ENCODE data around the gene GFOD2.
A peak's percentile ranks its signal among the peaks of the same experiment; 100 is the strongest.

Gene GFOD2

DNA sequence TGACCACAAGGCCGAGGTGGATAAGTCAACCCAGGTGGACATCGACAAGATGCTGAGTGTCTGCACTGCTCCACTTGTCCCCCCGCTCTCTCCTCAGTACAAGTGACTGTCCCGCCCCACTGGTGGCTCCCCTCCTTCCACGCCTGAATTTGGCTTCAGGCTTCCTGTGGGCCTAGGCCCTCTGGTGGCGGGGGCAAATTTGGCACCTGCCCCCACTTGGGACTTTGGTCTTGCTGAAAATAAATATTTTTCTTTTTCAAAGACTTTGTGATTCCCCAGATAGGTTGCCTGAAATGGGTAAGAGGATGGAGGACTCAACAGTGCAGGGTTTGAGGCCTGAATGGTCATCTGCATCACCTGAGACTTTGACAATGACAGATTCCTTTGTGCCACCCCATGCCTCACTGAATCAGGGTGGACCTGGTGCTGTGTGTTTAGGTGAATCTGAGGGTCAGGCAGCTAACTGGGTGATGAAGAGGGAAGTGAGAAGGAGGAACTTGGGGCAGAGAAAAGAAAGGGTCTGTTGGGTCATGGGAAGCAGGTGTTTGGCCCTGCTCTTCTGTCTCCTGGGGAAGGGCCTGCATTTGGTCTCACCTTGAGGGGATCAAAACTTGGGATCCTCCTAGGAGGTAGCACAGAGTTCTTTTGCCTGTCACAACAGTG is 50.5 kb downstream of the GFOD2 start:
- no peak for DNase-seq

DNA sequence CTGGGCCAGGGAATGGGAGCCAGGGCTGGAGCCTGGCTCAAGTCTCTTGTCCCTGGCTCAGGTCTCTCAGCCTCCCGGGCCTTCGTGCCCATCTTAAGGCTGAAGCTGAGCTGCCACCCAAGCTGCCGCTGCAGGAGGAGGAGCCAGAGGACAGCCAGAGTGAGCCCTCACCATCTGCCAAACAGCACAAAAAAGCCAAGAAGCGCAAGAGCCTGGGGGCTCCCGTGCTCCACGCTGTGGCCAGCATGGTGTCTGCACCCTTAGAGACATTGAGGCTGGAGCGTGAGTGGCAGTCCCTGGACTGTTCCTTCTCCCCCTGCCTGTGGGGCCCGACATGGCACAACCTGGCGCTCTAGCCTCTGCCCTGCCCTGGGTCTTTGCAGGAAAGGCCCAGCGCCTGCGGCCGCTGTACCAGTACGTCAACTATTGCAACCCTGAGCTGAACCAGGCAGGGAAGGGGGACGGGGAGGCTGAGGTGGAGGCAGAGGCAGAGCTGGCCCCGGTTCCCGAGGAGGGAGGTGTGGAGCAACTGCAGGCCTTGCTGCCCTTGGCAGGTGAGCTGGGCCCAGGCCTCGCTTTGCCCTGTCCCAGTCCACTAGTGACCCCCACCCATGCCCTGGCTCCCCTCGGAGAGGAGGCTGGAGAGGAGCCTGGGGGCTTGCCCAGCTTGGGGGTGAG is 51.2 kb downstream of the GFOD2 start:
- DNase-seq, result no peak

DNA sequence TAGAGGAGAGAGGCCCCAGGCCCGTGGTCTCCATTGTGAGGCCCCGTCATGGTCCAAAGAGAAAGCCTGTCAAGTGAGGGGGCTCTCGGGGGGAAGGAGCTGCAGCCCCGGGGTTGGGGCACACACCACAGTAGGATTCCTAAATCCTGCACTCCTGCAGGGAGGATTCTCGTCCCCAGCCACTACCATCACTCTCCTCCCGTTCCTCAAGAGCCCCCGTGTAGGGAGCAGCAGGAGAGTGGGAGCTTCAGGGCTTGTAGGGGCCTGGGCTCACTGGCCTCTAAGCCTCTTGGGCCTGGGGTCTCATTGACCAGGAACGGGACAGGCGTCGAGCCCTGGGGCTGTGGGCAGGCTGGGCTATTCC is 51.7 kb downstream of the GFOD2 start:
- DNase-seq, result no peak

DNA sequence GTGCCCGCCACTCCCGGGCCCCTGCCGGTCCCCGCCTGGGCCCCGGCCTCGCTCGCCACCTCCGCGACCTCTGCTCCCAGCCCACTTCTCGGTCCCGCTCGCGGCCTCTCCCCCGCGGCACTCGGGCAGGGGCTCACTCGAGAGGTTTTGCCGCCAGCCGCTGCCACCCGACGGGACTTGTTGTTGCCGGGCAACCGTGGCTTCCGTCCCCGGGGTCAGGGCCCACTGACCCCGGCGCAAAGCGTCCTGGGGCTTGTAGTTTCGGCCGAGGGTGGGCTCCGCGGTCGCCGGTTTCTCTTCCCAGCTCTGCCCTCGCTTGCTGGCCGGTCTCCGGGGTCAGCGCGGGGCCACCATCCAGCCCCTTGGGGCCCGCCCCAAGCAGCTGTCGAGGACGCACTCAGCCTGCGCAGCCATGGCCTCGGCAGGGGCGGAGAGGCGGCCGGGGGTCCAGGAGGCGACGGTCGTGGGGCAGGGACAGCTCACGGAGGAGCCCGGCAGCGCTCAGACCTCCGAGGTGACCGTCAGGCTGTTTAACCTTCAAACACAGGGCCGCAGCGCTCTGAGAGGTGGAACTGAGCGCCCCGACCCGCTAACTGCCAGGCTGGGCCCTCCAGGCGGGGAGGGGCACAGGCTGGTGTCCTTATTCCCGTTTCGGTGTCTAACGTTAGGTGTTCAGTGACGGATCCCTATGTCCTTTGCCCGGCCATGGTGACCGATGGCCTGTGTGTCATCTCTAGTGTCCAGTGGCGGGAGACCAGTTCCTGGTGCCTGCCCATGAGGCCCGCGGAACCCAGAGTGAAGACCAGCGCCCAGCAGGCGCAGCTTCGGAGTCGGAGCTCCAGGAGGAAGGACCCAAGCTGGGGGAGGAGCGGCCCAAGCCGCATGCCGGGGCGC is 52.3 kb downstream of the GFOD2 start, which contains the start of the genes C16orf86 and ENKD1:
Gene C16orf86 (plus strand): TSS at position 256 of the 894 bp plus-strand sequence. CDS start 157 bp downstream, at position 413.
Gene ENKD1 (minus strand): TSS at position 192 of the 894 bp plus-strand sequence. CDS start 308 bp downstream, outside the sequence.
- DNase-seq, result no peak

DNA sequence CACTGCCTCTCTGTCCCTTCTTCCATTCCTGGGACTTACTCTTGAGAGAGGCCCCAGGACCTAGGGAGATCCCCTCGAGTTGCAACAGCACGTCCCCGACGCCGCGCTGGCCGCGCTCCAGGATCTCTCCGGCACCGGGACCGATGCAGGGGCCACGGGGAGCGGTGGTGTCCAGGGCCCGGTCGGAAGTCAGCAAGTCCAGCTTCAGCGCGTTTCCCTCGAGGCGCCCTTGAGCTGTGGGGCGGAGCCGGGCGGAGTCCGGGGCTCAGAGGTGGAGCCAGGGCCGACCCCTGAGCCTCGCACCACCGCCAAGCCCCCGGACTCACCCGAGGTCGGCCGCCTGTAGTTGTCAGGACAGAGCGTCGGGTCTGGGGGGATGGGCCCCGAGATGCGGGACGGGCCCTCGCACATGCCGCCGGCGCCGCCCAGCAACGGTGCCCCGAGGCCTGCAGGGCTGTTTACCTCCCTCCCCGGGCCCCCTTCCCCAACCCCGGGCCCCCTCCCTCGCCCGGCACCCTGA is 53.0 kb downstream of the GFOD2 start:
- no peak for DNase-seq

DNA sequence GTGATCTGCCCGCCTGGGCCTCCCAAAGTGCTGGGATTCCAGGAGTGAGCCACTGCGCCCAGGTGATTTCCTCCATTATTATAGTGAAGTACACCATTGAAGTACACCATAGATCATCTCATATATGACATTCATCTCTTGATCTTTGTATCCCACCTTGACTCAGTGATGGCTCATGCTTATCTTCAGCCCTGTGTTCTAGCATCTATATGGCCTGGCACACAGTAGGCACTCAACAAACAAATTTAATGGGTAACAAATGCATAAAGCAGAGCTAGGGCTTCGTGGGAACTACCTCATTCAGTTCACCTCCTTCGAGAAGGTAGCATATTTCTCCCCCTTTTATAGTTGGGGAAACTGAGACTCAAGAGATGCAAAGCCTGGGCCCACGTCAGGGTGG is 53.5 kb downstream of the GFOD2 start:
- DNase-seq, result no peak

DNA sequence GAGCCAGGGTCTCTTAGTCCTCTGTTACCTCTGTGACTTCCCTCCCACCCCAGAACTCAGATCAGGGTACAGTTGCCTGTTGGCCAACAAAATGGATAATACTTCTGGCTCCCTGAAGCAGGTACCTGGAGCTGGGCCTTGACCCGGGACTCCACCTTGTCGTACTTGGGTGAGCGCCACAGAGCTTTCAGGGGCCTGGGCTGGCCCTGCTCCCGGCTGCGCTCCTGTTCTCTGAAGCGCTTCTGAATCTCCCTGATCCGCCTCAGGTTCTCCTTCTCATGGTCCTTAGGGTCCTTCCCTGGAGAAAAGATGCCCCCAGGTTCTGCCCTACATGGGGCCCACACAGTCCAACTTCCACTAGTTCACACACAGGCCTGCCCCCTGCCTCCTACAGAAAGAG is 54.2 kb downstream of the GFOD2 start:
- no peak for DNase-seq

DNA sequence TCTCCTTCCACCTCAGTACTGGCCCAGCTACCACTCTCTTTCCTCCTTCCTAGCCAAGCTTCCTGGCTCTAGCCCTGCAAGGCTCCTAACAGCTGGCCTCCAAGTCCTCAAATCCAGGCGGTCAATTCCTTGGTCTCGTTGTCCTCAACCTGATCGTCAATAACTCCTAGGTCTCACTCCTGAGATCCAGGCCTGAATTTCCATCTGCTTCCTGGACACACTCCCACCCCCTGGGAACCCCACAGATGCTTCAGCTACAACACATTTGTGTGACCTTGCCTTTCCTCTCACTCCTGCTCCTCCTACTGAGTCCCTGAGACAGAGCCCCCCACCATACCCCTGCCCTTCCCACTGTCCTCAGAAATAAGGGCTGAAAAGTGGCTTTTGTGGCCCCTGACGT is 54.9 kb downstream of the GFOD2 start:
- DNase-seq, result no peak

DNA sequence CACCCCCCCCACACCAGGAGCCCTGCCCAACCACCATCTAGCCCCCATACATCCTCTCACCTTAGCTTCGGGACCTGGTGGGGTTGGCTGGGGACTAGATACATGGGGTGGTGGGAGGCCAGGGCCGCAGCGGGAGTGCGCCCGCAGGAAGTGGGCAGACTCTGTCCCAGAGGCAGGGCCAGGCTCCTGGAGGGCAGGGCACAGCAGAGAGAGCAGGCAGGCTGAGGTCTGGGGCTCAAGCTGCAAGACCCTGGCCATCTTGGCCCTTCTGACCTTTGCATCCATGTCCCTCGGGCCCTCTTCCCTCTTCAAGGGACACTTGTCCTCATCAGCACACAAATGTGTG is 55.3 kb downstream of the GFOD2 start:
- no peak for DNase-seq

DNA sequence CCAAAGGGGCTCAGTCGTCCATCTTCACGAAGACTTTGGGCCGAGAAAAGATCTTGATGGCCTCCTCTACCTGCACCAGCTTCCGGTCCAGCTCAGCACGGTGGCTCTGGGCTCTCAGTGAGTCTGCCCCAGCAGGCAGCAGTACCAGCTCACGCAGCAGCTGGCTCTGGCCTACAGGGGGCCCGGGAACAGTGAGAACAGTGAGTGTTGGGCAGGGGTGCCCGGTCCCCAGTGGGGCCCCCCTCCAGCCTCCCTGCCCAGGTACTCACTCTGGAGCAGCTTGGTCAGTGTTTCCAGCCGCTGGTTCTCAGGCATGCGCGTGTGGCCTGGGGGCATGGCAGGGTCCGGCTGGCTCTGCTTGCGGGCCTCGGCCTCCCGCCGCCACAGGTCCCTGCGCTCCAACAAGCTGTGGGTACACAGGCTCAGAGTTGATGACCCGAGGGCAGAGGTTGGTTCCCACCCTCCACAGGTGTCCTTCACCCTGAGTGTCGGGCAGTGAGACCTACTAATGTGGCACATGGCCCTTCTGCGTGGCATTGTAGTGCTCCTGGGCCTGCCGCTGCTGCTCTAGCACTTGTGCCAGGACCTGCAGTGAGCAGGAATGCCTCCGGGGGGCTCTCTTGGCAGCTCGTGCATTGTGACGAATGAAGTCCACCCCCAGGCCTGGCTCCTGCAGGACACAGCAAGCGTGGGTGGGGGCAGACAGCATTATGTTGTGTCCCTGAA is 55.8 kb downstream of the GFOD2 start:
- no peak for DNase-seq

DNA sequence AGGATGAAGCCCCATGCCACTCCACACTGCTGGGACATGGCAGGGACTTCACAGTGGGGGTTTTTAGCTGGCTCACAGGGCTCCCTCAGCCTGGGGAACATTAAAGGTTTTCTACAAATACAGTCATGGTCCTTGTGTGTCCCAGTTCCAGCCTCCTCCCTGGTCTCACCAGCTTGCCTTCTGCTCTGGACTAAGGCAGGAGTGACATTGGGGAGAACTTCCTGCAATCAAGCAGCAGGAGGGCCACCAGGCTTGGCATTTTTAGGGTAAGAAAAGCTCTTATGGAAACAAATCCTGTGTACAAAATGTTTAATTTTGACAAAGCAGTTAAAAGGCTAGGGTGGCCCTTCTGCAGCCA is 56.5 kb downstream of the GFOD2 start:
- DNase-seq, result no peak

DNA sequence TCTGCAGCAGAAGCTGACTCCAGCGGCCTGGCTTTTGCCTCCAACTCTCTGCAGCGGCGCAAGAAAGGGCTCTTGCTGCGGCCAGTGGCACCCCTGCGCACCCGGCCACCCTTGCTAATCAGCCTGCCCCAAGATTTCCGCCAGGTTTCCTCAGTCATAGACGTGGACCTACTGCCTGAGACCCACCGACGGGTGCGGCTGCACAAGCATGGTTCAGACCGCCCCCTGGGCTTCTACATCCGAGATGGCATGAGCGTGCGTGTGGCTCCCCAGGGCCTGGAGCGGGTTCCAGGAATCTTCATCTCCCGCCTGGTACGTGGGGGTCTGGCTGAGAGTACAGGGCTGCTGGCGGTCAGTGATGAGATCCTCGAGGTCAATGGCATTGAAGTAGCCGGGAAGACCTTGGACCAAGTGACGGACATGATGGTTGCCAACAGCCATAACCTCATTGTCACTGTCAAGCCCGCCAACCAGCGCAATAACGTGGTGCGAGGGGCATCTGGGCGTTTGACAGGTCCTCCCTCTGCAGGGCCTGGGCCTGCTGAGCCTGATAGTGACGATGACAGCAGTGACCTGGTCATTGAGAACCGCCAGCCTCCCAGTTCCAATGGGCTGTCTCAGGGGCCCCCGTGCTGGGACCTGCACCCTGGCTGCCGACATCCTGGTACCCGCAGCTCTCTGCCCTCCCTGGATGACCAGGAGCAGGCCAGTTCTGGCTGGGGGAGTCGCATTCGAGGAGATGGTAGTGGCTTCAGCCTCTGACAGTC is 57.0 kb downstream of the GFOD2 start:
- DNase-seq, result no peak

DNA sequence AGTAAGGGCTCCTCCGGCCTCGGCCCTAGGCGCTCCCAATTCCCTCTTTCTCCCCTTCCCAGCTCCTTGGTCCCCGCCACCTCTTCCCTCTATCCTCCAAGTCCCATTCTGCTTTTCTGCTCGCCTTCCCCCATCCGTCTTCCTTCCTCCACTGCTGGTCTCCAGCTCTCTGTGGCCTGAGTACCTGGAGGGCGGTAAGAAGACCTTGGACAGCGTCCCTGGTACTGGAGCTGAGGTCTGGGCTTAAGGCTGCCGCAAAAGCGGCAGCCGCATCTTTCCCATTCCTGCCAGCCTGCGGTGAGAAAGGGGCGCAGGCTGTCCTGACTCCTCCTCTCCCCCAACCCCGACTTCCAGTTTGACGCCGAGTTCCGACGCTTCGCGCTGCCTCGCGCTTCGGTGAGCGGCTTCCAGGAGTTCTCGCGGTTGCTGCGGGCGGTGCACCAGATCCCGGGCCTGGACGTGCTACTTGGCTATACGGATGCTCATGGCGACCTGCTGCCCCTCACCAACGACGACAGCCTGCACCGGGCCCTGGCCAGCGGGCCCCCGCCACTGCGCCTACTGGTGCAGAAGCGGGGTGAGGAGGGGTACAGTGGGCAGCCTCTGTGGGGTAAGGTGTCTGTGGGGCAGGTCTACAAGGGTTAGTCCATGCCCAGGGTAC is 57.9 kb downstream of the GFOD2 start:
- no peak for DNase-seq

DNA sequence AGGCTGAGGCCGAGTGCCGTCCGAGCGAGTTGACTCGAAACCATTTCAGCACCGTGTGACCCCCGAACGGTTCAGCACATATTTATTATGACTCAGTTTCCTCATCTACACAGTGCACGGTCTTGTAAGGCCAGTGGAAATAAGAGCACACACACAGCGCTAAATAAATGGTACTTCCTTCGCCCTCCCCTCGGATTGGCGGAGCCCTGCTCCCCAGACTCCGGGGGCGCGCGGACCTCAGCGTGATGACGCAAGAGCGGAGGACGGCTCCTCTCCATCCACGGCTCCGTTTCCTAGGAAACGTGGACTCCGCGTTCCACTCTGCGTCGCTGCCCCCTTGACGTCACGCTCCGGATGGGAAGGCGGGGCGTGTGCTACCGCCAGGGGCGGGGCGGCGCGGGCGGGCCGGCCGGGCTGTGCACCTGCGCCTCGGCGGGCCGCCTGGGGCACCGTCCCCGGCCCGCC is 58.5 kb downstream of the GFOD2 start, which contains the start of gene PARD6A:
Gene PARD6A (plus strand): TSS at position 397 of the 465 bp plus-strand sequence. CDS start 79 bp downstream, outside the sequence.
- DNase-seq, result peak; percentile 74

DNA sequence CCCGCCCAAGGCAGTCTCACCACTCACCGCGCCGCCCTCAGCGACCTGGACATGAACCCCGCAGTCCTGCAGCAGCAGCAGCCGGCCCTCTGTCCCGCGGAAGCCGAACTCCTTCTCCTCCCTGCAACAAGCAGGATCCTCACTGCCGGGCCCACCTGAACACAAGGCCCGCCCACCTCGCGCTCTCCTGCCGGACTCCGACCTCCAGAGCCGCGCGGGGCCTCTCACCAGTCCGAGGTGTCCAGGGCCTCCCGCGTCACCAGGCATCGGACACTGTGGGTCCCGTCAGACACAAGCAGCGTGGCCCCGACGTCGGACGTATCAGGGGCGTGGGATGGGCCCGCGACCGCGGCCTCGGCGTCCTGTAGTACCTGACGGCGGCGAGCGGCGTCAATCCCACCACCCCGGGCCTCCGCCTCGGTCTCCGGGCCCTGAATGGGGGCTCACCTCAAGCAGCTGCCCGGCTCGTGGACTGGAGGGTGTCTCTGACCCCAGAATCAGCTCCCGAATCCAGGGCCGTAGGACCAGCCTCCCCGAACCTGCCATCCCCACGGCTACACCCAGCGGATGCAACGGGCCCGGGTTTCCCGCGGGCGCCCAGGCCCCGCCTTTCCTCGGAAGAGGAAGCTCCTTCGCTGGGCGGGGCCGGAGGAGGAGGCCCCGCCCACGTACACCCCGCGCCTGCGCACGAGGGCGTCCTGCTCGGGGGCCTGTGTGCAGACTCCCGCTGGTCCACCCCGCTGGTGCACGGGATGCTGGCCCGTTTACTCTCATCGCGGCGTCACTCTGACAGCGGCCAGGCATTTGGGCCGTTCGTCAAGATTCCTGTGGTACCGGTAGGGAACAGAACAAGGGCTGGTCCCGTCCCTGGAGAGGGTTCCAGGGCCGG is 59.2 kb downstream of the GFOD2 start, which contains the start of gene ACD:
Gene ACD (minus strand): TSS at position 586 of the 889 bp plus-strand sequence. CDS start 40 bp downstream, at position 546.
- no peak for DNase-seq

DNA sequence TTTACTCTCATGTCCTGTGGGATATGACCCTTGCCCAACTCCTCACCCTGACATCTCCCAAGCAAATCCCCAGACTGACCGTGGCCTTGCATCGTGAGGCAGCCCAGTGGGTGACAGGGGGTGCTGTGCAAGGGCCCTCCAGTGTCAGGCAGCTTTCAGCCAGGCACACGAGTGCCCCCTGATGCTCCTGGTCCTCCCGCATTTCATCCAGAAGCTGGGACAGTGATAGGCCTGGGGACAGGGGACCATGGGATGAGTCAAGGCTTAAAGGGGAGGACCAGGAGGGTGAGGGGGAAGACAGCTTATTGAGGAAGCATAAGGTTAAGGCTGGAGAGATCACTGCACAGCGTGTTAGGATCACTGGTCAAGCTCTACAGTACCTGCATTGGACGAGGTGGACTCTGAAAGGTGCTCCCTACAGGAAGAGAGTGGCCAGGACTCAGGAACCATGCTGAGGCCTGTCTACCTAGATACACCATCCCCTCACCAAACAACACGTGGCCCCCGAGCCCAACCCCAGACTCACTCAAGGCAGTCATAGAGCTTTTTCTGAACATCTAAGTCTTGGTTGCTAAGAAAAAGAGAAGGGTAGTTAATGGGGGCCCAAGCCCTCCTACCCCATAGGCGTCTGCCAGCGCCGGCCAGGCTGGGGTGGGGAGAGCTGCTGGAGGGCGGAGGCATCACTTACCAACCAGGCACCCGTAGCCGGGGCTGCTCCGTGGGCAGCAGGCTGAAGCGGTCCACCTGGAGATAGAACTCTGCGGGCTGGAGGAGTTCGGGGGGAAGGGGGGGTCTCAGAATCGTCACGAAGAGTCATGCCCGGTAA is 60.1 kb downstream of the GFOD2 start:
- DNase-seq, result no peak

DNA sequence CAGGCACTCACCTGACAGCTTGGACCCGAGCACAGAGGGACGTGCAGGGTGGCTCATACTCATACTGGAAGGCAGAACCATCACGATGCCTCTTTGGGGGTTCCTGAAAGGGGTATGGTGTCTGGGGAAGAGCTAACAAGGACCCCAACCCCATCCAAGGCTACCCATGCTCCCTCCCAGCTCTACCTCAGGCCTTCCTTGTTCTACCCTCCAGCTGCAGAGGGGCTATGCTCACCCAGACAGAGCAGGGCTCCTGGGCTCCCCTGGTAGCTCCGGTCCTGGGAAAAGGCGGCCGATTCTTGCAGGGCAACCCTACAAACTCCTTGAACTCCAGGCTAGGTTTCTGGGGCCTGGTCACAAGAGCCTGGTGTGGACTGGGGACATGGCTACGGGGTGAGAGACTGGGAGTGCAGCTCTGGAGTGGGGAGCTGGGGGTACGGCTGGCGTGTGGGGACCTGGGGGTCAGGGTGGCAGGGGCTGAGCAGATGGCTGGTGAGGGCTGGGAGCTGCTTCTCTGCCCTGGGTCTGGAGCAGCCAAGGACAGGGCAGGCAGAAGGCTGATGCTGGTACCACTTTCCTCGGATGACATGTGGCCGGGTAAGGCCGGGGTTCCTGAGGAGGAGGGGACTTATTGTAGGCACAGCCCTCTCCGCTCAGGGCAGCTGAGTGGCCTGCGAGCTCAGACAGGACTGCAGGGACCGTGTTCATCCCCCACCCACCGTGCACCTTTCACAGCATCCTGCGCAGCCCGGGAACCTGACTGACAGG is 61.2 kb downstream of the GFOD2 start:
- DNase-seq, result no peak

DNA sequence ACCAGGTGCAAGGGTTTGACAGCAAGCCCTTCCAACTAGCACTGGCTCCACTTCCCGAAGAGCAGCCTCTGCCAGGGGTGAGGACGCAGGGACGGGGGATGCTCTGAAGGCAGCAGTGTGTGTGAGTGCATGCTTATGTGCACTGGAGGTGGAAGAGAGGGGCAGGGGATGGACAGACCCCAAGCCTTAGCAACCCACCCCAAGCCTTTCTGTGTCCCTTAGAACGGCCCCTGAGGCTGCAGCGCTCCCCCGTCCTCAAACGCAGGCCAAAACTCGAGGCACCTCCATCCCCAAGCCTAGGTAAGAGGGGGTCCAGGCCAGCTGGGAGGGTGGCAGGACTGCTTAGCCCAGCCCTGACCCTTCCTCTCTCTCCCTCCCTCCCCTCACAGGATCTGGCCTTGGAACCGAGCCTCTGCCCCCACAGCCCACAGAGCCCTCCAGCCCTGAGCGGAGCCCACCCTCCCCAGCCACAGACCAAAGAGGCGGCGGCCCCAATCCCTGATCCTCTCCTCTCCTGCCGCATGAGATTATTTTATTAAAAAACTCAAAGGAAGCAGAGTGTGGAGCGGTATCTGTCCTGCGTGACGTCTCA is 62.0 kb downstream of the GFOD2 start:
- no peak for DNase-seq

All from NCI-H187 treated with DMSO at 0.1 percent for 48 hours (cell line).